HG02759 (cell line): ENCODE results near the gene TXNL4B.
A peak's percentile ranks its signal among the peaks of the same experiment; 100 is the strongest.

Experiments used
- ATAC-seq: cut with Tn5 transposase; IDR thresholded peaks from one replicate; pipeline ENCODE4 v1.9.1; 2021; ENCODE audit warnings: mild to moderate bottlenecking, moderate library complexity; ENCODE audit not compliant: unreplicated experiment

TXNL4B gene

DNA sequence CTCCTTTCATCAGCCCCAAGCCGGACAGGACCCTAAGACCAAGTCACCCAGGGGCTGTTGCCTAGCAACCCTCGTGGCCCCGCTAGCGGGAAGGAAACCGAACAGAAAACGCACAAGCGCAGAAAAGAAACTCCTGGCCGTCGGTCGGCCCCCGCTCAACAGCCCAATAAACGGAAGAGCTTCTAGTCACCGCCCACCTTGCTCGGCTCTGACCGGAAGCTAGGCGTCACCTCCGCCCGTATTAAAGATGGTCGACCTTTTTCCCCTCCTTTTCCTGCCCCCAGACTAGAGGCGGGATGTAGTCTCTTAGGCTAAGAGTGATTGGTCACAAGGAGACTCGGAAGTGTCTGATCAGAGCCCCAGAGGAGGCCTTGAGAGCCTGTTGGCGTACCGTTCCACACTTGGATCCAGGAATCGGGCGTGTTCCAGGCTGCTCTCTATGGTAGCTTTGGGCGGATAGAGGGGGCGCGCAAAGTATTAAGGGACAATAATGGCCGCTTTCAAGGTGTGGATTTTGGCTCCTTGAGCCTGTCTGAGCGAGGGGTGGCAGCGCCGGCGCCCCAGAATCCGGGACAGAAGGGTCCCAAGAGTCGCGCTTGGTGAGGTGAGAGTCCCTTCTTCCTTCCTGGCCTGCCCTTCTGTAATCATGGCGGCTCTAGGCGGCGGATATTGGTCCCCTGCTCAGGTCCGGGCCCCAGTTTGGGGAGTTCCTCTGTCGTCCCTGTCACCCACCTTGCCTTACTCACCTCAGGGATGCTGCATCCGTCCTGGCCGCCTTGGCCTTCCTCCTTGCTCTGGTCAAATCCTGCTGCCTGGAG lies at the start of gene TXNL4B, which contains the start of gene DHX38:
TSS of gene TXNL4B (minus strand) at position 173 of the 818 bp plus-strand sequence. CDS start 2,871 bp downstream, outside the sequence.
TSS of gene DHX38 (plus strand) at position 400 of the 818 bp plus-strand sequence. CDS start 2,311 bp downstream, outside the sequence.
- ATAC-seq, result peak; percentile 97

DNA sequence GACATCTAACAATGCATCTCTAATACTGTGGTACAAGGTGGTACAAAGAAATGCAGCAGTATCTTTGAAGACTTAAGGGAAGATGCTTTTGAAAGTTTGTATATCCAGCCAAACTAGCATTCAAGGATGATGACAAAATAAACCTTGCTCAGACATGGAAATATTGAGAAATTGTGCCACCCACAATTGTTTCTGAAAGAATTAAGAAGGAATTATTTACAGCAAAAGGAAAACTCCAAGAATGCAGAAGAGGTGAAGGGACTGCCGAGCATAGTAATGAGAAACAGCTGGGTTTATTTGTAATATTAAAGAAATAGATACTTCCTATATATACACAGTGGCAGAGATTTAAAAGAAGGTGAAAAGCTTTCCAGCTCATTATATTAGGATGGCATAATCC lies 49.1 kb upstream of the TXNL4B start:
- no peak for ATAC-seq

DNA sequence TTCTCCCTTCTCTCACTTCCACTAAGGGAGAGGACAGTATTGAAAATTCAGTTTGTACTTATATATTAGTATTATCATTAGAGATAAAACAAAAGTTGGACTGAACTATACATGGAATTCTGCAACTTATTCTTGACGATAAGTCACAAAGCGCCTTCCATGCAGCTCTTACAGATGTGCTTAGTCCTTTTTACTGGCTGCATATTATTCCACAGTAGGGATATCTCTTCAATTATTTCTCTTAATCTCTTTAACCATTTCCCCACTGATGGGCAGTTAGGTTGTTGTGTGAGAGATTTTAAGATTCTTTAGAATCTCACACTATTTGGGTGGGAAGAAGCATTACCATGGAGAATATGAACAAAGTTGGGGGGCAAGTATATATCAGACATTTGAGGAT lies 46.5 kb upstream of the TXNL4B start:
- ATAC-seq, result no peak

DNA sequence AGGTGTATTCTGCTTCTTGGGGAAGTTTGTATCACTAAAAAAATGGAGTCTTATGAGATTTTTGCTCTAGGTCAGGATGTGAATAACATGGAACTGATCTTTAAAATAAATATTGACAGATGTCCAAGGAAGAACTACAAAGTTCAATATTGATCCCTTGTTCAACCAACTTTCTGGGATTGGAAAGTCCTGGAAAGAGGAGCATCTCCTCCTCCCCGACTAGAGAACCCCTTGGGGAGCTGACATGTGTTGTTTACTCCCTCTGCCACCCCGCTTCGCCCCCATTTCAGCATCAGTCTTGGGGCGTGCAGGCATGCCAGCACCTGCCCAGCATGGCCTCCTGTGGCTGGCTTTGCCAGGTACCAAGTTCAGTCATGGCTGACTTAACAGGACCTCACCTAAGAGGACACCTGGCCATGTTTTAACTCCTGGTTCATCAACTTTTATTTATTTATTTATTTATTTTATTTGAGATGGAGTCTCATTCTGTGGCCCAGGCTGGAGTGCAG lies 44.7 kb upstream of the TXNL4B start:
- no peak for ATAC-seq

DNA sequence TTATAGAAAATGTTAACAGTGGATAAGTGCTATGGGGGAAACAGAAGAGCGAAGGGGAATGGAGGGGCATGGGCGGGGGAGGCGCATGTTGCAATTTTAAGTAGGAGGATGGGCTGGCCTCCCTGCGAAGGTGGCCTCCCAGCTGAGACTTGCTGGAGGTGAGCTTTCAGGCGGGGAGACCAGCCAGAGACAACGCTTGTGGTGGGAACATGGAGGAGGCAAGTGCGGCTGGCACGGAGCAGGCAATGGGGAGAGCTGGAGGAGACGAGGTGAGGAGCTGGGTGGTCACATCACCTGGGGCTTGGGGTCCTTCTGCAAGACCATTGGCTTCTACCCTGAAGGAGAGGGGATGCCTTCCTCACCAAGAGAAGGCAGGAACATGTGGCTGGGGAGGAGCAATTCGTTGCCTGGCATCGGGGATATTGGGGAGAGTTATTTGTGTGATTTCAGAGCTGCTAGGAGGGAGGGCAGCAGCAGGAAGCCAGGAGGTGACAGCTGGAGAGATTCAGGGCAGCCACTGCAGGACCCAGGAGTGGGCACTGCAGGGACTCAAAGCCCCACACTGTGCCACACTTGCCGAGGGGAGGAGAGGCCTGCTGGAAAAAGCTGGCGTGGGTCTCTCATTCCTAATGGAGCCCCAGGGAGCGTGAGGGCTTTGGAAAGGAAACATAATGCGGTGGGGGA lies 44.1 kb upstream of the TXNL4B start:
- ATAC-seq, result no peak

DNA sequence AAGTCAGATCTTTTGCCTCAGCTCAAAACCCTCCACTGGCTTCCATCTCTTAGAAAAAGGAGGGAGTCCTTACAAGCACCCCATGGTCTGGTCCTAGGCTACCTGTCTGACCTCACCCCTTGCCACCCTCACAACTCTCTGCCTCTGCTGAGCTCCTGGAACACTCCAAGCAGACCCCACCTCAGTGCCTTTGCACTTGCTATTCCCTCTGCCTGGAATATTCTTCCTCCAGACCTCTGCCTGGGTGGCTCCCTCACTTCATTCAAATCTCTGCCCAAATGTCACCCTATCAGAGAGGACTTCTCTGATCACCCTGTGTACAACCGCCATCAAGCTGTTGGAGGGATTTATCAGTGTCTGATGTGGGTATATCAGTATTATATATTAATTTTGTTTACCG lies 41.1 kb upstream of the TXNL4B start:
- ATAC-seq, result no peak

DNA sequence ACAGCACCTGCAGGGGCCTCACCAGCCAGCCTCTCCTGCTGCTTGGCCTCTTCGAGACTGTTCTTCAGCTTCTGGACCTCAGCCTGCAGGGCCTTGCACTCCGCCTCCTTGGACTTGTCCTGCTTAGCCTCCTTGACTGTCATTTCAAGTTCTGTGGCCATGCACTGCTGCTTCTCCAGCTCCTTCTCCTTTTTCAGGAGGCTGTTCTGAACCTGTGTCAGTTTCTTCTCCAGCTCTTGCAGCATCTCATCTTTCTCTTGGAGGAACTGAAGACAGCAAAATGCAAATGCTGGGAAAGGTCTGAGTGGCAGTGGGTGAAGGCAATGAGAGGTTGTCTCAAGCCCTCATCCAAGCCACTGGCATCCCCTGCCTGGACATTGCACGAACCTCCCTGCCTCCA lies 39.3 kb upstream of the TXNL4B start:
- no peak for ATAC-seq

DNA sequence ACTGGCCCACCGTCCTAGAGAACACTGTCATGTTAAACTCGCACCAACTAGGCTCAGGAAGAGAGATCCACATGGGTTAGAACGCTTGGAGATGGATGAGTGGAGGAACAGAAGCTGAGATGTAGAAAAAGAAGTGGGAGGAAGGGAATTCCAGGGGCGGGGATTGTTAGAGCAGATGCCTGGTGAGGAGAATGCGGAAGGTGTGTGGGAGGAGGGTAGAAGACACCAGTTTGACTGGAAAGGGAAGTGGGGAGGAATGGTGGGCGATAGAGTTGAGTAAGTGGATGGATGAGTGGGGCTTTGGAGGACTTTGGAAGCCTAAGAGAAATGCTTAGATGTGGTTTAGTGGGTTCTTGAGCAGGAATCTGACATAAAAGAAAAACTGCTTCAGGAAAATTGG lies 37.6 kb upstream of the TXNL4B start:
- ATAC-seq, result no peak

DNA sequence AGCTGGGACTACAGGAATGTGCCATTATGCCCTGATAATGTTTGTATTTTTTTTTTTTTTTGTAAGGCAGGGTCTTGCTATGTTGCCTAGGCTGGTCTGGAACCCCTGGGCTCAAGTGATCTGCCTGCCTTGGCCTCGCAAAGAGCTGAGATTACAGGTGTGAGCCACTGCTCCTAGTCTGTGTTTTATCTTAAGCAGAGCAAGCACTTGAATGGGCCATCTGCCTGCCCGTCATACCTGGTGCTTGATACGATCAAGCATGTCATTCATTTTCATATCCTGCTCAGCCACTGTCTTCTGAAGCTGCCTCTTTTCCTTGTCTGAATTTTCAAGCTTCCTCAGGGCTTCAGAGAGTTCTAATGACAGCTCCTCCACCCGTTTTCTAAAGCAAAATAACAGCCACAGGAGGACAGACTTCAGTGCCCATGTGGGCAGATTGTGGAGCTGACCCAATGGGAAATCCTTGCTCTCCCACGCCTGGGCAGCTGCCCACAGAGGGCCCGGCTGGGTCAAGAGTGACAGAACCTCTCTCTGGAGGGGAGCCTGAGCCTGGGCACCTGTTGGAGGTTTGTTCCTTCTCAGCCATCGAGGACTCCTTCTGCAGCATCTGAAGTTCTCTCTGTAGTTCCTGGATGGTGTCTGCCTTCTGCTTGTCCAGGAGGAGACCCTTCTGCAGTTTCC lies 36.7 kb upstream of the TXNL4B start:
- no peak for ATAC-seq

DNA sequence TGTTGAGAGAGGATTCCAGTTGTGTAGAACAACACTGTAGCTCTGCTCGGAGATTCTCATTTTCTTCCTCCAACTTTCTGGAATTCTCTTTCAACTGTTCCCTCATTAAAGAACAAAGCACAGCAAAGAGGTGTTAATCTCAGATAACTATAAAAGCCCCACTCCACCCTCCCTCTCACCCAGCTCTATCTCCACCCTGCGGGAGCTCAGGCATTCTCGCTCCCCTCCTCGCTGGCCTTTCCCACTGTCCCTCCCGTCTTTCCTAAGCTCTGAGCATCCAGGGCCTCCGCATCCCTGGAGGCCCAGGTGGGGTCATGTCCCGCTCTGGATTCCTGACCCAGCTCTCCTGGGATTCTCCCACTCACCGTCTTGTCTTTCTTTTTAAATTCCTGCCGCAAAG lies 35.3 kb upstream of the TXNL4B start:
- ATAC-seq, result no peak

DNA sequence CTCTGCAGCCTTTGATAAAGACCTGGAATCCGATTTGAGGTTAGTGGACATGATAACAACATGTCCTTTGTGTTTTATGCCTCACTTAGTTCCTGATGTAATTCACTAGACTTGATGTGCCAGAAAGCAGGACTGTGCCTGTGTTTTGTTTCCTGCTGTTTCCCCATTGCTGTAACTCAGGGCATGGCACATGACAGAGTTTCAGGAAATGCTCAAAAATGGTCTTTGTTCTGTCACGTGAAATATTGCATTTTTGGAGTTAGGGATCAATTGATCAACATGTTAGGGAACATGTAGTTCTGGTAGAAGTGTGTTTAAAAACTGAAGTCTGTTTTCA lies 33.0 kb upstream of the TXNL4B start:
- ATAC-seq, result no peak

DNA sequence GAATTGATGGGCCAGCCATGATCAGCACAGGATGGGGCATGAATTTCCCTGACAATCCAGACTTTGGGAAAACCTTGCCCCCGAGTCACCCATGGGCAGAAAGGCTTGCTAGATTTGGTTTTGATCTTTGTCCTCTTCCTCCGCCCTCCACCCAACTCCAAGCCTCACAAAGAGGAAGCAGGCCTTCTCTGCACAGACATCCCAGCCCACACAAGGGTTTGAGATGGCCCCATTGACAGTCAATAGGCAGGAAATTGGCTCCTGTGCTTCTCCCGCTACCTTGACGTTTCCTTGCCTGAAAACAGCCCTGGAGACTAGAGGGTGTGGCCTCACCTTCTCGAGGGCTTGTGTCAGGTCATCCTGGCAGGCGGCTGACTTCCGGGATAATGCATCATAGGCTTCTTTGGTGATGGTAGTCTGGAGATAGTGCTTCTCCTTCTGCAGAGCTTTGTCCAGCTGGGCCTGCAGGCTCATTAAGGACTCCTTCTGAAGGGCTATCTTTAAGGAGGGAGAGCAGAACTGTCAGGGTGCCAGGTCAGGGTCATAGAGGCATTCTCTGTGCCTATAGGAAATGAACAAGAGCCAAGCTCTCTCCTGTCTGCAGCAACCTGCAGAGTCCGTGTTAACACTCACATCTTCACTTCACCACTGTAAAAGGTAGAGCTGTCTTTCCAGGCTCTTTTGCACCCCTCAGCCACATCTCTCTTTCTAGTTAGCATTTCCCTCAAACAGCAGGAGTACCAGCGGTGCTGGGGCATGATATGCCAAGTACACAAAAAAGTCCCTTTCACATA lies 32.4 kb upstream of the TXNL4B start:
- ATAC-seq, result no peak

DNA sequence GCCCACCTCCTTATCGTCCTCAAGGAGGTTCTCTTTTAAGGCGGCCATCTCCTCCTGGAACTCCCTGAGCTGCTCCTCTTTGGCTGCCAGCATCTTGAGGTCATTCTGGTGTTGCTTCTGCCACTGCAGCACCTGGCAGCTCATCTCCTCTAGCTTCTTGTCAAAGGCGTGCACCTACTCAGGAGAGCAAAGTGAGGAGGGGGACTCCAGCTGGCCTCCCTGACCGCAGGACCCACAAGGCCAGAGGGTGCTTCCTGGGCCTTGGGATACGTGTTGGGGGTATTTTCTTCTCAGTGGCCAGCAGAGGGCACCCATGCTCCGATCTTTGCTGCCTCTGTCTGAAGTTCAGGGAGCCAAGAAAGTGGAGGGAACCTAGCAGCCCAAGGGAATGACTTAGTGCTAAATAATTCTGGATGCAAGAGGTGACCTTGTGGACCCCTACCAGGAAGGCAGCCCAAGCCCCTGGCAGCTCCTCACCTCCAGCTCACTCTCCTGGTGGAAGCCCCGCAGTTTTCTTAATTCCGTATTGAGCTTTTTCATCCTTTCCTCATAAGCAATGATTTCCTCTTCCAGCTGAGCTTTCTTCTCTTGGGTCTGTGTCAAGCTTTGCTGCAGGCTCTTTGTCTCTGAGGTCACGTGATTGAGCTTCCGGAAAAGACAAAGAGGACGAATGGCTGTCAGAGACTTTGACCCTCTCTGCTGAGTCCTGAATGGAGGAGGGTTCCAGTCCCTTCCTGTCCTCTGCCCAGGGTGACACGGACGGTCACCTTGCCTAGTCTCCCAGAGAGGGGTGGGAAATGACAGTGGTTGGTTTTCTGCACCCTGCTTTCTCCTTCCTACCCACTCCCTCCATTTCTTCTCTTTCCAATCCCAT lies 31.6 kb upstream of the TXNL4B start:
- ATAC-seq, result no peak

DNA sequence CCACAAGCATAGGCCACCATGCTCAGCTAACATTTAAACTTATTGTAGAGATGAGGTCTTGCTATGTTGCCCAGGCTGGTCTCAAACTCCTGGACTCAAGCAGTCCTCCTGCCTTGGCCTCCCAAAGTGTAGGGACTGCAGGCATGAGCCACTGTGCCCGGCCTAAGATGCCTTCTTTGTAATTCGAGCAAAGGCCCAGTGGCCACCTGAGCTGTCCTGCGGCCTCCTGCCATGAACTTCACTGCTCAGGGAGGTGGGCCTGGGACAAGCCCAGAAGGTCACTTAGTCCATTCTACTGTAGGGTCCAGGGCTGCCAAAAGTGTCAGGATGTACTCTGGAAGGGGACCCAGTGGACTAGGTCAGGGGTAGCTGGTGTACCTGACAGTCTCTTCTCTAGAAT lies 30.7 kb upstream of the TXNL4B start:
- no peak for ATAC-seq

DNA sequence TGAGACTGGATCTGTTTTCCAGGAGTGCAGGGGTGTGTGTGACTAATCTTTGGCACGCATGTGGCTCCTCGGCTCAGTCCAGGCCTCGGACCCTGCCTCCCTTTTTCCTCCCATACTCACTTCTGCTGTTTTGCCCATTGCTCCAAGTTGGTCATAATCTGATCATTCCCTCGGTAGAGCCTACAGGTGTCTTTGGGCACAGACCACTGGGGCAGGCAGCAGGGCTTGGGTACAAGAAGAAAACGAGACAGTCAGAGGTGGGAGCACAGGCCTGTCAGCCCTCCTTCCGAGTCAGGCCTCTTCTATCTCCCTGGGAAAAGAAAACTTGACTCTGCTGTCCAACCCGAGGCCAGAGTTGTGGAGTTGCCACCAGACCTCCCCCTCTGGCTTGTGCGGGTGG lies 30.0 kb upstream of the TXNL4B start:
- no peak for ATAC-seq

DNA sequence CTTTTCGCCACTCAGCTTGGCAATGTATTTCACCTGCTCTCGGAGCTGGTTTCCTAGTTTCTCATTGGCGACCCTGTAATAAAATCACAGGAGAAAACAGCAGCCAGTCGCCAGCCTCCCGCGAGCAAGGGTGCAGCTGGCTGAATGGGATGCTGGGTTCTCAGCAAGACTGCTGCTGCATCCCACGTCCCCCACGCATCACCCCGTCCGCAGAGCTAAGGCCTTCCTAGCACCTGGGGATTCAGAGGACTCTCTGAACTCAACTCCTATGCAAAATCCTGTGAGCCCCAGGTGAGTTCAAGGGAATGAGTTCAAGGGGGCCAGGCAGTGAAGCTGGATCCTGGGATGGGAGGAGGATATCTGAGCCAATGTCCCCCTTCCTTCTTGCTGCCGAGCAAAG lies 29.5 kb upstream of the TXNL4B start:
- no peak for ATAC-seq

DNA sequence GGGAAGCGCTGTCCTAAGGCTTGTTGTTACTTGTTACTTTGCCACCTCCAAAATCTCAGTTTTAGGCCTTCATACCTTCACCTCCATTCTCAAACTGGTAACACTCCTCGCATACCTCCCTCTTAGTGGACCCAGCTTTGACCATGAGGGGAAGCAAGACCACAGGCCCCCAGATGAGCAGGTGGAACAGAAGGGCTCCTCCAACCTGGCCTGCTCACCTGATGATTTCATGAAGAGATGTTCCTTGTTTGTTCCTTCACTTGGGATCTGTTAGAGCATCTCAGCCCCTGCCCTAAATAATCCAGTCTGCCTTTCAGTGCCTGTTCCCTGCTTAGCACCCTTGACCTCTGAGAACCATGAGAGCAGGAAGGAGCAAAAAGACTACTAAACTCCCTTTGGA lies 28.9 kb upstream of the TXNL4B start:
- no peak for ATAC-seq

DNA sequence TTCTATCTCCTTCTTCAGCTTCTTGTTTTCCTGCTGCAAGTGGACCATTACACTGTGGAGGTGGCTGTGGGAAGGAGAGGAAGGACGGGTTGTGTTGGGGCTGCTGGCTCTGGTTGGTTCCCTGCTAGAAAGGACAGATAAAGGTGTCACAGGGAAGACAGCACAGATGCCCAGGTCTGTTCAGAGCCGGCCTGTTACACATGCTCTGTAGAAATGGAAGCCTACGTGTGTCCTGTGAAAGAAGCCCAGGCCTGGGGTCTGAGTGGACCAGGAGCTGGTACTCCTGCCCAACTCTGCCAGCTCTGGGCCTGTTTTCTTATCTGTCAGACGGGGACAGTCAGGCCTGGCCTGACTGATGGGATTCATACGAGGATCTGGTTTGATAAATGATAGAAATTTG lies 26.6 kb upstream of the TXNL4B start:
- ATAC-seq, result no peak

DNA sequence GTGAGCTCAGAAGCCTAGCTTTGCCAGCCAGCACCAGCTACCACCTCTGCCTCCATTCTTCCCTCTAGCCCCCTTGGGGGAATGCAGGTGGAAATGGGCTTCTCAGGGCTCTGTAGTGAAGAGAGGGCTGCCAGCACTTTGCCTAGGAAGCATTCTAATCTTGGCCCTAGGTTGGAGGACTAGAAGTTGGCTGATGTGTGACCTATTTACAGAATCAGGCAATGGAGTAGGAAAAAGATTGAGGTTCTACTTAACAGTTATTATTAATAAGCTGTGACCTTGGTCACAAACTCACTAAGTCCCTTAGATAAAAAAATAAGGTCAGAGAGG lies 20.2 kb upstream of the TXNL4B start:
- no peak for ATAC-seq
